Mucosa of rectum (tissue), 2 donors: Measurements from ENCODE around the gene MRPS11.

Experiments
- H3K27ac ChIP-seq, 2 donors: one replicate each; pipeline ENCODE4 v1.7.0; 2013; ENCODE audit warnings: inconsistent platforms in 2 of 2, low read depth in 2 of 2, low read length in 2 of 2
- H3K27me3 ChIP-seq, 2 donors: one replicate each; pipeline ENCODE4 v1.7.0; 2013; ENCODE audit warnings: low read length in 2 of 2; ENCODE audit not compliant: control insufficient read depth in 2 of 2, insufficient read depth in 2 of 2
- H3K36me3 ChIP-seq, 2 donors: one replicate each; pipeline ENCODE4 v1.7.0; 2013; ENCODE audit warnings: low read length in 2 of 2; ENCODE audit not compliant: control insufficient read depth in 2 of 2, insufficient read depth in 2 of 2
- H3K4me1 ChIP-seq, 2 donors: one replicate each; pipeline ENCODE4 v1.7.0; 2013; ENCODE audit warnings: low read length in 2 of 2, mild to moderate bottlenecking in 1 of 2; ENCODE audit not compliant: control insufficient read depth in 2 of 2, insufficient read depth in 2 of 2
- H3K4me3 ChIP-seq, 2 donors: one replicate each; pipeline ENCODE4 v1.7.0; 2013; ENCODE audit warnings: low read length in 2 of 2
- H3K9ac ChIP-seq, 2 donors: one replicate each; pipeline ENCODE4 v1.7.0; 2013; ENCODE audit warnings: low read length in 2 of 2, low read depth in 1 of 2, mild to moderate bottlenecking in 1 of 2
- H3K9me3 ChIP-seq, 2 donors: one replicate each; pipeline ENCODE4 v1.7.0; 2013; ENCODE audit warnings: low read length in 2 of 2; ENCODE audit not compliant: control insufficient read depth in 2 of 2
- donor health status: healthy.
- donor health status: Normal muscosa, but diverticular disease.

MRPS11 gene

GRCh38 chr15:88467073-88467934, at the start of gene MRPS11, which contains the start of gene MRPL46:
Gene MRPS11 (plus strand): TSS chr15:88467708. CDS start chr15:88467718, 10 bp downstream.
Gene MRPL46 (minus strand): TSS chr15:88467388. CDS start chr15:88467377, 11 bp downstream.
- peaks cover 14 to 22% of the 10 kb centered on the region in 2 donors for H3K4me1 ChIP-seq
- peaks cover 26 to 29% of the 10 kb centered on the region in 2 donors for H3K36me3 ChIP-seq
- H3K27me3 ChIP-seq, result no peaks in the 10 kb centered on the region
- peak within 1 kb of the TSS; percentile 85 to 87 for H3K27ac ChIP-seq
- H3K9me3 ChIP-seq, result no peaks in the 10 kb centered on the region
- H3K4me3 ChIP-seq, result peak within 1 kb of the TSS; percentile 96 to 99
- peak within 1 kb of the TSS; percentile 87 to 92 for H3K9ac ChIP-seq

GRCh38 chr15:88419830-88420229, 47.7 kb upstream of the MRPS11 start:
- Histone ChIP-seq H3K9me3 (no peaks in the 10 kb centered on the region), H3K27ac (no peak overlapping the region), H3K9ac (no peak overlapping the region), H3K27me3 (no peaks in the 10 kb centered on the region), H3K36me3 (no peaks in the 10 kb centered on the region), H3K4me1 (no peaks in the 10 kb centered on the region), H3K4me3 (no peak overlapping the region)

- Histone ChIP-seq H3K9ac (no peak overlapping the region), H3K36me3 (no peaks in the 10 kb centered on the region), H3K27me3 (peaks cover 2 to 3% of the 10 kb centered on the region in 2 donors), H3K9me3 (no peaks in the 10 kb centered on the region), H3K4me3 (no peak overlapping the region), H3K27ac (no peak overlapping the region), H3K4me1 (no peaks in the 10 kb centered on the region)
Measured at GRCh38 chr15:88423331-88423730, 44.2 kb upstream of the MRPS11 start.

- Histone ChIP-seq H3K27ac (no peak overlapping the region), H3K9ac (no peak overlapping the region), H3K36me3 (no peaks in the 10 kb centered on the region), H3K4me3 (no peak overlapping the region), H3K4me1 (no peaks in the 10 kb centered on the region), H3K27me3 (peaks cover 3 to 5% of the 10 kb centered on the region in 2 donors), H3K9me3 (no peaks in the 10 kb centered on the region)
Measured at GRCh38 chr15:88426304-88426703, 41.2 kb upstream of the MRPS11 start.

- Histone ChIP-seq H3K4me3 (no peak overlapping the region), H3K27me3 (peaks cover 3 to 5% of the 10 kb centered on the region in 2 donors), H3K36me3 (no peaks in the 10 kb centered on the region), H3K27ac (no peak overlapping the region), H3K9ac (no peak overlapping the region), H3K9me3 (no peaks in the 10 kb centered on the region), H3K4me1 (no peaks in the 10 kb centered on the region)
Measured at GRCh38 chr15:88428053-88428452, 39.5 kb upstream of the MRPS11 start.

GRCh38 chr15:88428805-88429605, 38.5 kb upstream of the MRPS11 start:
- peaks cover 3 to 5% of the 10 kb centered on the region in 2 donors for H3K27me3 ChIP-seq
- no peak overlapping the region for H3K4me3 ChIP-seq
- H3K4me1 ChIP-seq, result no peaks in the 10 kb centered on the region
- no peak overlapping the region for H3K27ac ChIP-seq
- no peak overlapping the region for H3K9ac ChIP-seq
- no peaks in the 10 kb centered on the region for H3K9me3 ChIP-seq
- no peaks in the 10 kb centered on the region for H3K36me3 ChIP-seq

- Histone ChIP-seq H3K4me3 (no peak overlapping the region), H3K36me3 (no peaks in the 10 kb centered on the region), H3K9ac (no peak overlapping the region), H3K9me3 (no peaks in the 10 kb centered on the region), H3K27ac (no peak overlapping the region), H3K27me3 (peaks cover 3 to 5% of the 10 kb centered on the region in 2 donors), H3K4me1 (no peaks in the 10 kb centered on the region)
Measured at GRCh38 chr15:88430051-88430450, 37.5 kb upstream of the MRPS11 start.

- Histone ChIP-seq H3K9me3 (no peaks in the 10 kb centered on the region), H3K27me3 (peaks cover 3 to 5% of the 10 kb centered on the region in 2 donors), H3K36me3 (no peaks in the 10 kb centered on the region), H3K27ac (no peak overlapping the region), H3K4me1 (no peaks in the 10 kb centered on the region), H3K9ac (no peak overlapping the region), H3K4me3 (no peak overlapping the region)
Measured at GRCh38 chr15:88431441-88431840, 36.1 kb upstream of the MRPS11 start.

GRCh38 chr15:88433046-88433685, 34.3 kb upstream of the MRPS11 start:
- Histone ChIP-seq H3K27ac (no peak overlapping the region), H3K4me3 (no peak overlapping the region), H3K36me3 (no peaks in the 10 kb centered on the region), H3K9me3 (no peaks in the 10 kb centered on the region), H3K4me1 (no peaks in the 10 kb centered on the region), H3K27me3 (peaks cover 0 to 3% of the 10 kb centered on the region in 2 donors), H3K9ac (no peak overlapping the region)
